HK-2 (cell line): Measurements from ENCODE around the gene S100A3.
"Not testable (repeated sequence)": the region's sequence is repeated elsewhere in the genome, so short reads cannot be mapped to it uniquely, and the experiment has no call there.

Source experiments
- DNase-seq: peaks from one replicate; pipeline ENCODE4 v3.0.0-alpha.2; 2018; ENCODE audit not compliant: unreplicated experiment

The S100A3 gene

DNA sequence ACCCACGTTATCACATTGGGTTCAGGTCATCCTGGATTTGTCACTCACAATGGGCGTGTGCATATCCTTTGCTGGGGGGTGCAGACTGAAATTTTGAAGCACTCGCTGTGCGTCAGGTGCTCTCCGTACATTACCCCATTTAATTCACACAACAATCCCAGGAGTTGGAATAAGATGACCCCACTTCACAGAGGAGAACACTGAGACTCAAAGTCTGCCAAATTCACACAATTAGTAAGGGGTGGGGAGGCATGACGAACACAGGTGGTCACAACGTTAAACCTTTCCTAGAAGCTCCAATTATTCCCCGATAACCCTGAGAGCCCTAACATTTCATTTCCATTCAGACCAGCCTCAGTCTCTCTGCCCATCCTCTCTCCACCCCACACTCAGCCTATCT, 20.4 kb upstream of the S100A3 start:
- no peak for DNase-seq

DNA sequence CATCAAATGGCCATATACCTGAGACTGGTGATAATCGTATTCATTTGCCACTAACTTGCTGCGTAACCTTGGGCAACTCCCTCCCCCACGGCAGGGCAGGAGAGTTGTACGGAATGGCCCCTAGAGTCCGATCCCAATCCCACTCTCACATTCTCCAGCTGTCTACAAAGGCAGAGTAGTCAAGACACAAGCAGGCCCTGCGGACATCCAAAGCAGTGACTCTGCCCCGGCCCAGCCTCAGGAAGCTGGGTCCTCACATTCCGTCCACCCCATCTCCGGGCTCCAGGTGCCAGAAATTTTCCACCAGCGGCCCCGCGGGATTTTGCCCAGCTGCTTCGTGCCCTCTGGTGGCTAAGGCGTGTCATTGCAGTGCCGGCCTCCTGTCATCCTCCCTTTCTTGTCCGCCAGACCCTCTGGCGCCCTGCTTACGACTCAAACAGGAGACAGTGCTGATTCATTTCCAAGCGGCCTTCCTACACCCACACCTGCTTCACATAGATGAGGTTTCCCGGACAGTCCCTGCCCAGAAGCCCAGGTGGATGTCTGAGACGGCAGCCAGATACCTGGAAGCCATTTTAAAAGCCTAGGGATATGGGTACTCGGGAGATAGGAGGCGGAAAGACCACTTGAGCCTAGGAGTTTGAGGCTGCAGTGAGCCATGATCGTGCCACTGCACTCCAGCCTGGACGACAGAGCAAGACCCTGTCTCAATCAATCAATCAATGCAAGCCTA, 19.5 kb upstream of the S100A3 start:
- peak; percentile 98 for DNase-seq

DNA sequence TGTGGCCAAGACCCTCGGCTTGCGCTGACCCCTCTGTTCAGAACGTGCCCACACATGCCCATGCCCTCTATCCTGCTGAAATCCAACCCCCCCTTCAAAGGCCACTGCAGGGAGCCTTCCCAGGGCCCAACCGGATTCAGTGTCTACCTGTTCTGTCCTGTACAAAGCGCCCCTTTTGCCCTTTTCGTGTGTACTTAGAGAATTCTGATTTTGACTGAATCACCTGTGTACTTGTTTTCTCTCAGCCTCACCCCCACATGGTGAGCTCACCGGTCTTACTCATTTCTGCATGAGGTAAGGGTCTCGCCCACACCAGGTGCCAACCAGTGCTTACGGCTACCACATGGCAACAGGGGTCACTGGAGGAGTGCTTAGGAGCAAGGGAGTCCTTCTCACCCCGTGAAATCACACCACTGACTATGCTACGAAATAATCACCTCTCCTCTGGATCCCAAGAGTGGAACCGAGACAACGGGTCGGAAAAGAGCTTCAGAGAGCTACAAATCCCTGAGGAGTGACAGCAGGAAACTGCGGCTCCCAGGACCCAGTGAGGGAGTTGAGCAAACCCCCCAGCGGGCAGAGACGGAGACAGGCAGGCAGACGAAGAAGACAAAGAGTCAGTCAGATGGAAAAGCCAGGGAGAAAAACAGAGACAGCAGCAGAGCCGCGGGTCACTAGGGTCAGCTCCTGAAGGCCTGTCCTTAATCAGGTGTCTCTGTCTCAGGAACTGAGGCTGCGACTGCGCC, 18.7 kb upstream of the S100A3 start:
- DNase-seq, result peak; percentile 85

DNA sequence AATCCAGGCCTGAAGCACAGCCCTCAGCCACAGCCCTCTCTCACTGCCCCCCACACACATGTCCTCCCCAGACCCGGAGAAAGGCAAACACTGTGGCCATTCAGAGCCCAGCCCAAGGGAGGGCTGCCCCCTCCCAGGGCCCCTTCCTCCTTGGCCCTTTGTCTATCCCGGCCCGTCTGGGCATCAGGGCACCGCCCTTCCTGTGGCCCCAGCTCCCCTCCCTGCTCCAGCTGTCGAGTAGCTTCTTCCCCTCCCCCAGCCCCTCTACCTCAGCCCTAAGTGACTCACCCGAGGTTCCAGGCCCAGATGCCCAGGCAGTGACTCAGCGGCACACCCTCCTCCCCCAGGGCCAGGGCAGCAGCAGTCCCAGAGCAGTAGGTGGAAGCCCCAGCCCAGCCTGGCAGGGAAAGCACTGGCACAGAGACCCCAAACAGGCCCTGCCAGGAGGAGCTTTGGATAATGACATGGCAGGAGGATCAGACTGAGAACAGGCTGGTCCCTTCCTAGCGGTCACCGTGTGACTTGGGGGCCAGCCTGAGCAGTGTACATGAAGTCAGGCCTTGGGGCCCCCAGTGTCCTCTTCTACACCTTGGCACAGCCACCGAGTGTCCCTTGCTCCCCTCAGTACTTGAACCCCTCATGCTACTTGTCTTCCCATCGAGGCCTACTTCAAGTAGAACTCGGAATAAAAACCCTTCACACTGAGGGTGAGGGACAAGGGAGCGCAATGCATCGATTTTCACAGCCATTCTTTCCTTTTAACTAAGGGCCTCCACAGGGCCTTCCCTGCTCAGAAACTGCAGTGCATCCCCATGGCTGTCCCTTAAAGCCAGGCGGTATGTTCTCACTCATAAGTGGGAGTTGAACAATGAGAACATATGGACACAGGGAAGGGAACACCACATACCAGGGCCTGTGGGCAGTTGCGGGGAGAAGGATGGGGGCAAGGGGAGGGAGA, 17.6 kb upstream of the S100A3 start:
- DNase-seq, result peak; percentile 99

DNA sequence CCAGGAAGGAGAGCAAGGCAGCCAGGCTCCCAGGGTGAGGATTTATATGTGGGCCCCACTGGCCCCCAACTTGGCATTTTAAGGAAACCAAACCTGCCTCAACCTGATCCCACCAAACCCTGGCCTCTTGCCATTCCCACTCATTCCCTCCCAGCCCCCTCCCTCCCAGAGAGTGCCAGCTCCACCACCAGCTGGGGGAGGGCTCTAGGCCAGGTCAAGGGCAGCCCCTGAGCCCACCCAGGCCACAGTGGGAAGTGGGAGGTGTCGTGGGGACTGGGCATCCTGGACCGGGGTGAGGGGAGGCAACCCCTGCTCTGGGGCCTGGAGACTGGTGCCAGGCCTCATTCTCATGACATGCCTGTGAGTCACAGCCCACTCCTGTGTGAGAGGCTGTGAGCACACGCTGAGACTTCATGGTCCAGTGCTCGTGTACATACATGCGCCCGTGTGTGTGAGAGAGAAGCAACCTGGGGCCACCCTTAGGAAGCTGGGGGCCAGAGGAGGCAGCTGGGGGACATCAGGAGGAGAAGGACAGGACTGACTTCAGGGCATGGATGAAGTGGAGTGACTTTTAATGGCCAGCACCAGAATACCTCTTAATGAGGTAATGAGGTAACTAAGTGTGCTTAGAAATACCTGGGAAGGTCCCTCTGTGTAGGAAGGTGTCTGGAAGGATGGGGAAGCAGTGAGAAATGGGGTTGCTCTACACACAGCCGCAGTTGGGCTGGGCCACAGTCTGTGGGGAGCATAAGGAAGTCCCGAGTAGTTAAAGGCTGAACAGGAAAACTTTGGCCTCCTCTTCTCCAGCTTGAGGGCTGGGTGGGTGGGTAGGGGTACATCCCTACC, 16.7 kb upstream of the S100A3 start, which contains the start of gene S100A2:
S100A2 (minus strand) TSS at position 316 of the 846 bp plus-strand sequence. CDS start 1,967 bp downstream, outside the sequence.
- DNase-seq, result peak; percentile 93

DNA sequence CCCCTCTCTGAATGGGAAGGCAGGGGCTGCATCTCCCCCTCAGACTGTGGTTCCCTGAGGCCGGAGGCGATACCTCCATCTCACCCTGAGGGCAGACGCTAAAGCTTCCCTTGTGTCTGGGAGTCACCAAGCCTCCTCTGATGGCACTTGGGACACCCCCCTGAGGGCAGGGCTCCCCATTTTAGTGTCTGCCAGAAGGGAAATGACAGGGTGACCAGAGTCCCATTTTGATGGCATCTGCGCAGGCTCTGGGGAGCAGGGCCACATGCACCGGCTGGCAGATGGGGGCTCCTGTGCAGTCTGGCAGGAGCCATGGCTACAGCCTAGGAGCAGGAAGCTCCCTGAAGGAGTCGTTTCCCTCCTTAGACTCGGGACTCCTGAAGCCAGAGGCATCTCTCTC, 14.9 kb upstream of the S100A3 start:
- DNase-seq, result no peak

DNA sequence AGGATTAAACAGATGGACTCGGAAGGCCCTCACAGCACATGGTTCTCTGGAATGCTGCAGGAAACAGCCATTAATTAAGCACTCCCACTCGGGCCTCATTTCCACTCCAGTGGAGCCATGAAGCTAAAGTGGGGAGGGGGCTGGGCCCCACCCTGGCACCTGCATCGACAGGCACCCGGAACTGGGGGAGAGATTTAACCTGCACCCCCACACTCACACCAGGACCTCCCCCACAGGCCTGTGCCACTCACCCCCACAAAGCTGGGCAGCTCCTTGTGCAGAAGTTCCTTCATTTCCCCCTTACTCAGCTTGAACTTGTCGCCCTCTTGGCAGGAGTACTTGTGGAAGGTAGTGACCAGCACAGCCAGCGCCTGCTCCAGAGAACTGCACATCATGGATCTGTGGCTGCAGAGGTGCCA, 14.4 kb upstream of the S100A3 start:
- no peak for DNase-seq

DNA sequence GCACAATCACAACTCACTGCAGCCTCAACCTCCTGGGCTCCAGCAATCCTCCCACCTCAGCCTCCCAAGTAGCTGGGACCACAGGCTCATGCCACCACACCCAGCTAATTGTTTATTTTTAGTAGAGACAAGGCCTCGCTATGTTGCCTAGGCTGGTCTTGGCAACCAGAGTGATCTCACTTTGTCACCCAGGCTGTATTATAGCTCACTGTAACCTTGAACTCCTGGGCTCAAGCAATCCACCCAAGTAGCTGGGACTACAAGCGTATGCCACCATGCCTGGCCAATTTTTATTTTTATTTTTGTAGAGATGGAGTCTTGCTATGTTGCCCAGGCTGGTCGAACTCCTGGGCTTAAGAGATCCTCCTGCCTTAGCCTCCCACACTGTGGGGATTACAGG, 13.0 kb upstream of the S100A3 start:
- not testable (repeated sequence) for DNase-seq

DNA sequence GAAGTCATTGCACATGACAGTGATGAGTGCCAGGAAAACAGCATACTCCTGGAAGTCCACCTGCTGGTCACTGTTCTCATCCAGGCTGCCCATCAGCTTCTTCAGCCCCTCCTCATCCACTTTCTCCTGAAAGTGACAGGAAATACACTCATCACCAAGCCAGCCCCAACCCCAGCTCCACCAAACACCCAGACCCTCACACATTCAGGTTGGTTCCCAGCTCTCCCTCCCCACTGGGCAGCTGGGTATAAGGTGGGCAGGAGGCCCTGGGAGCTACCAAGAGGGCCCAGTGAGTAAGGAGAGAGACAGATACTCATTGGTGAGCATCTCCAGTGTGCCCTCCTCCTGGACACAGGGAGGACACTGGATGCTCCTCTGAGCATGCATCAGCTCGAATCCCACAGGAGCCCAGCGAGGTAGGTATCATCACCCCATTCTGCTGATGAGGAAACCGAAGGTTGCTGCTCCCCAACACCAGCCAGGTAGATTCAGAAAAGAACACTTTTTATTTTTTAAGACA, 12.5 kb upstream of the S100A3 start:
- no peak for DNase-seq

DNA sequence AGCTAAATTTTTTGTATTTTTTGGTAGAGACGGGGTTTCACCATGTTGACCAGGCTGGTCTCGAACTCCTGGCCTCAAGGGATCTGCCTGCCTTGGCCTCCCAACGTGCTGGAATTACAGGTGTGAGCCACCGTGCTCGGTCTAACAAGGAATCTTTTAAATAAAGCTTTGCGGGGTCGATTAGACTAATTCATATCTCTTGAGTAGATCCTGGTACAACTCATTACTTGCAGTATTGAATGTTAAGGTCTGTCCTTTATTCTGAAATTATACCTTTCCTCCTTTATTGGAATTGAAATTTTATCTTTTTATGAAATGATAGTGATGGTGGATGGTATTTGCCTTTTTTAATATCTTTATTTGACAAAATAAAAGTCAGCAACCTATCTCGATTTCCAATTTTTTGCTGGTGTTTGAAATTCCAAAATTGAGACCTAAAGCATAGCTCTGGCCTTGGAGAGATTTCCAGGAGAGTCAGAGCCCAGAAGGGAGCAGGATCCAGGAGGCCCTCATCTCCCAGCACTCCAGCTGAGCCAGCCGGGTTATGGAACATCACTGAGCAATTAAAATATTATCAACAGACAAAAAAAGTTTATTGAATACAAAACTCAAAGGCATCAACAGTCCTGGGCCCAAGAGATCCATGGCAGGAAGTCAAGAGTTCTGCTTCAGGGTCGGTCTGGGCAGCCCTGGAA, 11.9 kb upstream of the S100A3 start:
- no peak for DNase-seq

DNA sequence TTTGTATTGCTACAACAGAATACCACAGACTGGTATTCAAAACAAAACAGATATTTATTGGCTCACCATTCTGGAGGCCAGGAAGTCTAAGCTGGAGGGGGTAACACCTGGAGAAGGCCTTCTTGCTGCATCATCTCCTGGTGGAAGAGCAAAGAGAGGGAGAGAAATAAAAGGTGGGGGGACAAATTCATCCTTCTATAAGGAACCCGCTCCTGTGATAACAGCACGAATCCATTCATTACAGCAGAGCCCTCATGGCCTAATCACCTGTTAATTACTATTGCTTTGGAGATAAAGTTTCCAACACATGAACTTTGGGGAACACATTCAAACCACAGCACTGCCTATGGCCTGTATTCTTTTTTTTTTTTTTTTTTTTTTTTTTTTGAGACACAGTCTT, 11.2 kb upstream of the S100A3 start:
- no peak for DNase-seq

DNA sequence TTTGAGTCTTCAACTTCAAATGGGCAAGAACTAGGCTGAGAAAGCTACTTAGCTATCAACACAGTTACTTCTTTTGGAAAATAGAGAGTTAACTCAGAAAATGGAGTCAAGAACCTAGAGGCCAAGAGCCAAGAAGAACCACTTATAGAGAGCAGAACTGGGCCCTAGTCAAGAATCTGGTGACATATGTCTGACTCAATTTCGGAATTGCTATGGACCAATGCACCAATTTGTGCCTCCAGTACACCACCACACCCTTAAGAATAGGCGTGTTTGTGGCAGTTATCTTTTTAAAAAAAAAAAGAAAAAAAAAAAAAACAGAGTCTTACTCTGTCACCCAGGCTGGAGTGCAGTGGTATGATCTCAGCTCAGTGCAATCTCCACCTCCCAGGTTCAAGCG, 8.8 kb upstream of the S100A3 start:
- DNase-seq, result no peak

DNA sequence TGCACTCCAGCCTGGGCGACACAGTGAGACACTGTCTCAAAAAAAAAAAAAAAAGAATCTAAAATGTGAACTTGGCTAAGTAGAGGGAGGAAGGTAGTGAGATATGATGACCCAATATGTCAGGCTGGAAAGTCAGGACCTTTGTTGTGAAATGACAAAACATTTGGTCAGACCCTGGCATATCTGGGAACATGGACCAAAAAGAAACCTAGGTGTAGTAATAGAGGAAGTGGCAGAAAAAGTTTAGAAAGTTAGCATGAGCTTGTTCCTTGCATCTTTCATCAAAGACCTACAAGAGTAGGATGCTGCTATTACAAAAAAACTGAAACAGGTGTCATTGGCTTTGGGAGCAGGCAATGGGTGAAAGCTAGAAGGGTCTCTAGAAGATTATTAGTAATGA, 7.3 kb upstream of the S100A3 start:
- DNase-seq, result no peak

DNA sequence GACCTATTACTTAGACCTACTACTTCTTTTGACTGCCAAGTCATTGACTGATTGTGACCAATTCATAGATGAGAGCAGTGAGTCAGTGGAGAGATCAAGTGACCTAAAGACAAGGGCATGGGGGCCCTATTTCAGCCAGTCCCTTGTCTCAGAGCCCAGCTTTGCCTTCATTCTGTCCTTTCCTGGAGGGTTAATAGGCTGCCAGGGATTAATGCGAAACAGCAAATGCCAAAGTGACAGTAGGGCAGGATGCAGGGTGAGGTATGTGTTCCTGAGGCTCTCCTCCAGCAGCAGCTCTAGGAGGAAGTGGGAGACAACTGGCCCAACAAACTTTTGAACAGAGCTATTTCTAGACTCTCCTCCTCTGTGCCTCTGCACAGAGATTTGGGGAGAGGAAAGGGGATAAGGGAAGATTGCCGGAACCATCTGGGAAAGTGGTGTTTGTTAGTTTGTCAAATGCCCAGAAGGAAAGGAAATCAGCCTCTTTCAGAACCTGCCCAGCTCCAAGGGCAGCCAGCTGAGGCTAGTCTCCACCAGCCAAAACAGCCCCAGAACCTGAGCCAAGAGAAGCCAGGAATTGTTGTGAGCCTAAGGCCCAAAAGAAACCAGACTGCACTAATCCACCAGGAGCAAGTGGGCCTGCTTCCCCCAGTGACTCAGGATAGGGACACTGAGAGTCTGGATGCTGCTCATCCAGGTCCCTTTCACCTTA, 4.9 kb upstream of the S100A3 start:
- no peak for DNase-seq

DNA sequence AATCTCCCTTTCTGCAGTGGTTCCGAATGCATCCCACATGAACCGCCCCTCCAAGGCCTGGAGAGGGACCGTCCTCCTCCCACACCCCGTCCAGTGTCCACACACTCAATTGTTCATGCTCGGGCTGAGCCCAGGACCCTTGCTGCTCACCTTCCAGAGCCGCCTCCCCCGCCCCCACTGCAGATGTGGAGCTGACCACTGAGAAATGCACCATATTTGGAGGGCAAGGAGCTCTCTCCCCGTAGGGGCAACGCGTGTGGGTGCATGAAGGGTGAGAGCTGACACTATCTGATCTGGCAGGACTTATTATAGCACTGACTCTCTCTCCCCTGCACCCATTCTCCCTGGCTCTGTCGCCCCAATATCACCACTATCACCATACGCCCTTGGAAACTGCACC, 4.0 kb upstream of the S100A3 start:
- DNase-seq, result no peak

DNA sequence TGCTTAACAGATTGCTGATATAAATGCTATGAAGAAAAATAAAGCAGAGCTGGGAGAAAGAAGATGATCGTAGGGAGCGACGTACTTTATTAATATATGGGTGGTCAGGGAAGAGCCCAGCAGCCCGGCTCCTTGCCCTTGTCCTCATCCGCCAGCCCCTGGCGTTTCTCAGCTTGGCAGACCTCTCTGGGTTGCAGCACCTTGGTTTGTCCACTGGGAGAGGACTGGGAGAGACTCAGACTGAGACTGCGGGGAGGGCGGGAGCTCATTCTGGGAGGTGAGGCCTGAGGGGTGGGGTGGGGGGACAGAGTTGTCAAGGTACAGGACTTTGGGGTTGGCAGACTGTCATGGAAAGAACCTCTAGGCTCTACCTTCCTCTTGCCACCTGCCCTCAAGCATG, 3.3 kb upstream of the S100A3 start:
- DNase-seq, result no peak

DNA sequence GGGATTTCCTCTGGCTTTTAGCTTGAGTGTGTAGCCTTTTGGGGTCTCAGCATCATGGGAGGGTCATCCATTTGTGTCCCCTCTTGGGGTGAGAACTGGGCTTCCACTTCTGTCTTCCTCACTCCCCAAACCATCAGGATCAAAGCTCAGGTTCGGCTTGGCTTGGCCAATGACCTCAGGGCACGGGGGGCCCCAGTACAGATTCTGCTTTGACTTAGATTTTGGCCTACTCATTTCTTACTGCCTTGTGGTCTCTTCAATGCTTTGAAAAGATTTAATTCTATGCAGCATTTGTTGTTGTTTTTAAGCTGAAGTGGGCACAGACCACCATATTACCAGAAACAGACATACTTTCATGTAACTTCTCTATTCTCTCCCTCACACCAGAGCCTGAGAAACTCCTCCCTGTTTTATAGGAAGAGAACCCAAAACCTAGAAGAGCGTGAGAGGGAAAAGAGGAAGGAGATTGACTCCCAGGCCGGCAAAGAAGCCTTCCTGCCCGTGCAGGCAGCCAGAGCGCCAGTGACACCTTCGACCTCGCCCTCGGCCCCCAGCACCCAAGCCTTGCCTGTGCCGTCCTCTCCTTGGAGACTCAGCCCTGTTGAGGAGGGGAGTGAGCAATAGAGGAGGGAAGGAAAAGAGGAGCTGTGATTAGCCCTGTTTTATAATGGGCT, 1.9 kb upstream of the S100A3 start:
- DNase-seq, result no peak

DNA sequence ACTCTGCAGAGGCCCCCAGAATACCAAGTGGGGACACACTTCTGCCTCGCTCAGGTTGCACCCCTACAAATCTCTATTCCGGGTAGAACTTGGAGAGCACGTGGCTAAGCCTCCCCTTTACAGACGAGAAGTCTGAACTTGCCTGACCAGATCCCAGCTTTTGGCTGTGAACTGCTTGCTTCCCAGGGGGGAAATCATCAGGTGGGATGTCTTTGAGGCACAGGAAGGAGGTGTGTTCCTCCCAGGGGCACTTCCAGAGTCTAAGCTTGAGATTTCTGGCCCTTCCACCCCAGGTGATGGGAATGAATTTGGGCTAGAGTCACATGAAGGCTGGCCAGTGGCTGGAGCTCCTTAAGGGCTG, 1.3 kb upstream of the S100A3 start:
- DNase-seq, result no peak

DNA sequence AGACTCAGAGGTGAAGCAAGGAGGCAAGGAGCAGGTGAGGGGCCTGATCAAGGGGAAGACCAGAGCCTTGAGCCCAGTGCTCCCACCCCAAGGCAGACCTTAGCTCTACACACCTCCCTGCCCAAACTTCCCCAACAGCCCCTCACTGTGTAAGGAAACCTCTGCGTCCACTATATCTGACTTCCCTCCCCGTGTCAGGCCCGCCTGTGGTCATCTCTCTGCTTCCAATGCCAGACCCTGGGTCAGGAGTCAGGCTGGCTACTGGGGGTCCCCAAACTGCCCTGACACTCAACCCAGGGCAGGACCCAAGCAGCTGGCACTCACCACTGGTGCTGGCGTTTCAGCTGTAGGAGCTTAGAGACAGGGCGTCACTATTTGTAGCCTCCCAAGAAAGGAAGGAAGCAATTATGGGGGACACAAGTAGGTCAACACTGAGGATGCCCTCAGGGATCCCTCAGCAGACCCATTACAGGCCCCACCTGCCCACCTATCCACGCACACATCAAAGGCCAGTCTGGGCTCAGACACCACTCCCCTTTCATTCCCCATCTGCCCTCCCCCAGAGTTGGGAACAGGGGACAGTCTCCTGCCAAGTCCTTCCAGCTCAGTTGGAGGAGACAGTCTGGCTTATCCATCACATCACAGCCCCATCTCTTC, 811 bp upstream of the S100A3 start:
- DNase-seq, result no peak
